Esophagus muscularis mucosa (tissue), 3 donors: ENCODE measurements around the gene LONP1.

Experiments used
- POLR2A ChIP-seq: fragments of 450-650 bp; IDR thresholded peaks from one replicate; pipeline ENCODE4 v1.6.1; 2017; ENCODE audit warnings: antibody characterized with exemption, moderate library complexity, mild to moderate bottlenecking, low read depth
- TF ChIP-seq, protein P1 (sequence below), 3 experiments: fragments of 200-600 bp in 2 of 3; fragments of 450-650 bp in 1 of 3; sonication (generic) in 2 of 3; IDR thresholded peaks; one replicate each; pipeline ENCODE4 v1.5.1; 2017 to 2019; ENCODE audit warnings: antibody characterized with exemption in 3 of 3, mild to moderate bottlenecking in 2 of 3, moderate library complexity in 1 of 3

DNA sequence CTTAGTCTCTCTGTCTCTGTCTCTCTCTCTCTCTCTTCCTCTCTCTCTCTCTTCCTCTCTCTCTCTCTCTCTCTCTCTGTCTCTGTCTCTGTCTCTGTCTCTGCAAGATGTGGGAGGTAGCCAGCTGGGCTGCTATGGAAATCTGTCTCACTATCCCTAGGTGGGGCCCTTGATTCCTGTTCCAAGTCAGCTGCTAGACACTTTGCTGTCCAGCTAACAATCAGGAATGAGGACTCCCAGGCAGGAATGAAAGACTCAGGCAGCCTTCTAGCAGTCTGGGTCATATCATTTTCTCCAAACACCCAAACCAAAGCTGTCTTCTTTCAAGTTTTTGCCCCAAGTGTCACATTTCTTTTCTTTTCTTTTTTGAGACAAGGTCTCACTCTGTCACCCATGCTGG is 23.7 kb upstream of the LONP1 start:
- TF ChIP-seq, protein P1, sequence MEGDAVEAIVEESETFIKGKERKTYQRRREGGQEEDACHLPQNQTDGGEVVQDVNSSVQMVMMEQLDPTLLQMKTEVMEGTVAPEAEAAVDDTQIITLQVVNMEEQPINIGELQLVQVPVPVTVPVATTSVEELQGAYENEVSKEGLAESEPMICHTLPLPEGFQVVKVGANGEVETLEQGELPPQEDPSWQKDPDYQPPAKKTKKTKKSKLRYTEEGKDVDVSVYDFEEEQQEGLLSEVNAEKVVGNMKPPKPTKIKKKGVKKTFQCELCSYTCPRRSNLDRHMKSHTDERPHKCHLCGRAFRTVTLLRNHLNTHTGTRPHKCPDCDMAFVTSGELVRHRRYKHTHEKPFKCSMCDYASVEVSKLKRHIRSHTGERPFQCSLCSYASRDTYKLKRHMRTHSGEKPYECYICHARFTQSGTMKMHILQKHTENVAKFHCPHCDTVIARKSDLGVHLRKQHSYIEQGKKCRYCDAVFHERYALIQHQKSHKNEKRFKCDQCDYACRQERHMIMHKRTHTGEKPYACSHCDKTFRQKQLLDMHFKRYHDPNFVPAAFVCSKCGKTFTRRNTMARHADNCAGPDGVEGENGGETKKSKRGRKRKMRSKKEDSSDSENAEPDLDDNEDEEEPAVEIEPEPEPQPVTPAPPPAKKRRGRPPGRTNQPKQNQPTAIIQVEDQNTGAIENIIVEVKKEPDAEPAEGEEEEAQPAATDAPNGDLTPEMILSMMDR (IDR thresholded peaks at IDR 0.05) = no peak
- TF ChIP-seq POLR2A = no peak
